Left forelimb (tissue), 1 donor: ENCODE results near the gene KRTAP13-2.

Experiments used
- DNase-seq: peaks from one replicate; pipeline ENCODE4 v3.0.0-alpha.2; 2018; ENCODE audit warnings: low spot score

KRTAP13-2 gene

DNA sequence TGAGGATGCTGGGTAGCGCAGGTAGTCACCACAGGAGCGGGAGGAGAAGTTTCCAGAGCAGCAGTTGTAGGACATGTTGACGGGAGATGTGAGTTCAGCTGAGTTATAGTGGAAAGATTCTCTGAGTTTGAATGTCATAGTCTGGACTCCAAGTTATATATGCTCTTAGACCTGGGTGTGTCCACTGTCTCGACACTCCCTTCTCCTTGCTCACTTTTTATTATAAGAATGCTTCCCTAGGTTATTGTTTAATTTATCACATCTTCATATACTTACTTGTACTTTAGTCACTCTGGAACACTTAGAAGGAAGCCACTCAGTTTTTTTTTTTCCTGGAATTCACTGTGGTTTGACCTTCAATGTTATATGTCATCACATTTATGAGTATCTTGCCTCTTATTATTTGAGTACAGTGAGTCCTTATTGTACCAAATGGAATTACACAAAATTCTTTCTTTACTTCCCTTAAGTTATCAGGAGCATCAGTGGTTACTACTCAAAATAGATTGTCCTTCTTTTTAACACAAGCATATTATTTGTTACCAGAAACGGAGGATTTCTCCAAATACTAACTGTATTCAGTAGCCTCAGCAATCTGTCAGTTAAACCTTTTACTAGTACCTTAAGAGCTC, at the start of gene KRTAP13-2:
Gene KRTAP13-2 (minus strand): TSS at position 133 of the 632 bp plus-strand sequence. CDS start 58 bp downstream, at position 75.
- DNase-seq, result no peak

GRCh38 chr21:30415993-30416392, 43.9 kb upstream of the KRTAP13-2 start:
- DNase-seq, result no peak

GRCh38 chr21:30408782-30409494, 36.9 kb upstream of the KRTAP13-2 start:
- DNase-seq, result no peak

DNA sequence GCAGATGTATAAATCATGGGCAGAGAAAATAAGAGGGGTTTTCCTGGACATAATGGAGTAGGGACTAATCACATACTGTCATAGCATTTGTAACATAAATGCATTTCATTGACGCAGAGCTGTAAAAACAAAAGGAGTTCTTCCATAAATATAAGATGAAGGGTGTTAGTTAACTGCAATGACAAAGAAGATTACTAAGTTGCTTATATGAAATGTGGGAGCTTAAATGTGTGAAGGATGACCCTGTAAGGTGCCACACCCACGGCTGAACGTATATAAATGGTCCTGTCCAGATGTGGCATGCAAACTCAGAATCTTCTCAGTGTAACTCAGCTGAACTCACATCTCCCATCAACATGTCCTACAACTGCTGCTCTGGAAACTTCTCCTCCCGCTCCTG, 23.7 kb upstream of the KRTAP13-2 start, which contains the start of gene KRTAP13-1:
Gene KRTAP13-1 (plus strand): TSS at position 301 of the 400 bp plus-strand sequence. CDS start 56 bp downstream, at position 357.
- DNase-seq, result no peak

GRCh38 chr21:30391492-30392025, 19.5 kb upstream of the KRTAP13-2 start:
- no peak for DNase-seq

DNA sequence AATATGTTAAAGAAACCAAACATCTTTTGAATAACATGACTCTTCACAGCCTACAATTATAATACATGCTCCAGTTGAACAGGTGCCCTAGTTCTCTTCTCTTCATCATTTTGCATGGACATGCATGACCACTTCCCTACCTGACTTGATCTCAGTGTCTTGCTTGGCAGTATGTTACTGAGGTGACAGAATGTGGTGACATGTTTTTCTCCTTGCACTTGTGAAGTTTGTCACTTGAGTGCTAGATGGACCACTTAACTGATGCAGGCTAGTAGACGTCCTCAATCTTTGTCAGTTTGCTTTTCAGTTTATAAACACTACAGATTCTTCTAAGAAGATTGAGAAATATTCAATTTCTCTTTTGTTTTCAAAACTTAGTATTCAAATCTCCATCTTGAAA, 10.1 kb upstream of the KRTAP13-2 start:
- no peak for DNase-seq

DNA sequence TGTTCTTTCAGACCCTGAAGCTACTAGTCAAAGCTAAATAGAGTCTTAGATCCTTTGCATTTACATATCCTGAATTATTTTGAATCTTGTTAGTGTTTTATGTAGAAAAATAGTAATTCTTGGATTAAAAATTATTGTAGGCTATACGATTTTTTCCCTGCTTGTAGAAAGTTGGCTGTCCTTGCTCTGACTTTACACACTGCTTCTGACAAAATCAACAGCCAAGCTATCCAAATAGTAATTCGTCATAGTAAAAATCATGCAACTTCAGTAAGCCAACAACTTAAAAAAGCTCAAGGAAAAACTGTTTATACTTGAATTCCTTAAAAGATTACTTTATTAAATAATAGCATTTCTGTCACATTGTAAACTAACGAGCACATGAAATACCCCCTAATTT, 16.2 kb downstream of the KRTAP13-2 start:
- DNase-seq, result no peak

DNA sequence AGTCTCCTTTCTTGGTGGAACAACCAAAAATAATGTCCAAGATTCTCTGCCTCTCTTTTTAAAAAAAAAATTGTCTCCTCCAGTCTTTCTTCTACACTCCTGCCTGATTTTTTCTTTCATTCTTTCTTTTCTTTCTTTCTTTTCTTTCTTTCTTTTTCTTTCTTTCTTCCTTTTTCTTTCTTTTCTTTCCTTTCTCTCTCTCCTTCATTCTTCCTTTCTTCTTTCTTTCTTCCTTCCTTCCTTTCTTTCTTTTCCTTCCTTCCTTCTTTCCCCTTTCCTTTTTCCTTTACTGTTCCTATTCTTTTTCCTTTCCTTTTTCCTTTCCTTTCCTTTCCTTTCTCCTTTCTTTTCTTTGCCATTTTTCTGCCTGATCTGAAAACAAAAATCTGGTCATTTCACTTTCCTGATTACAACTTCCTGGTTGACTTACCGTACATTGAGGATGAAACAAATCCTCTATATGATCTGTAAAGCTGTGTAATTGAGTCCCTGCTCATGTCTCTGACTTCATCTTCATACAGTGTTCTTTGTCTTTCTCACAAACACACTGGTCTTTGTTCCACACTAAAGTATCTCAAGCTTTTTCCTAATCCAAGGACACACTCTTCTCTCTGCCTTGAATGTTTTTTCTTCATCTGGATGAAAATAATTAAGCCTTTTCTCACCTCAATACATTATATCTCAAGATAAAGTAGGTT, 17.6 kb downstream of the KRTAP13-2 start:
- no peak for DNase-seq

GRCh38 chr21:30351534-30351933, 20.5 kb downstream of the KRTAP13-2 start:
- no peak for DNase-seq

DNA sequence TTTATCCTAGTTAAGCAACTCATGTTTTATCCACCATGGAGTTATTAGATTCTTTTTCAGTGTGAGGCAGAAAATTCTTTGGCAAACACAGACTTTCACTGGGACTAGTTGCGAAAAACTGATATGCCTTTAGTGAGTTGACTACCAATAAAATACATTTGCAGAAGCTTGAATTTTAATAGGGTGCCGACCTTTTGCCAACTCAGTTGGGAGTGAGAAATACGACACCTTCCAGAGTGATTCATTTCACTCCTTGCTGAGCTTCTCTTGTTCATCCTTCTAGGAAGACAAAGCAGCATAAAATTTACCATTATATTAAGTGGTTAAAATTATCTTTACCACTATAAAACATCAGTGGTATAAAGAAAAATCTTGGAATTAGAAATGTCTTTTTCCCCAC, 22.5 kb downstream of the KRTAP13-2 start:
- DNase-seq, result no peak

GRCh38 chr21:30348506-30348905, 23.6 kb downstream of the KRTAP13-2 start, which contains the start of gene KRTAP23-1:
Gene KRTAP23-1 (minus strand): TSS chr21:30348606. CDS start chr21:30348606, 0 bp downstream.
- no peak for DNase-seq

- DNase-seq, result no peak
Observed at GRCh38 chr21:30345014-30345413, 27.1 kb downstream of the KRTAP13-2 start.

DNA sequence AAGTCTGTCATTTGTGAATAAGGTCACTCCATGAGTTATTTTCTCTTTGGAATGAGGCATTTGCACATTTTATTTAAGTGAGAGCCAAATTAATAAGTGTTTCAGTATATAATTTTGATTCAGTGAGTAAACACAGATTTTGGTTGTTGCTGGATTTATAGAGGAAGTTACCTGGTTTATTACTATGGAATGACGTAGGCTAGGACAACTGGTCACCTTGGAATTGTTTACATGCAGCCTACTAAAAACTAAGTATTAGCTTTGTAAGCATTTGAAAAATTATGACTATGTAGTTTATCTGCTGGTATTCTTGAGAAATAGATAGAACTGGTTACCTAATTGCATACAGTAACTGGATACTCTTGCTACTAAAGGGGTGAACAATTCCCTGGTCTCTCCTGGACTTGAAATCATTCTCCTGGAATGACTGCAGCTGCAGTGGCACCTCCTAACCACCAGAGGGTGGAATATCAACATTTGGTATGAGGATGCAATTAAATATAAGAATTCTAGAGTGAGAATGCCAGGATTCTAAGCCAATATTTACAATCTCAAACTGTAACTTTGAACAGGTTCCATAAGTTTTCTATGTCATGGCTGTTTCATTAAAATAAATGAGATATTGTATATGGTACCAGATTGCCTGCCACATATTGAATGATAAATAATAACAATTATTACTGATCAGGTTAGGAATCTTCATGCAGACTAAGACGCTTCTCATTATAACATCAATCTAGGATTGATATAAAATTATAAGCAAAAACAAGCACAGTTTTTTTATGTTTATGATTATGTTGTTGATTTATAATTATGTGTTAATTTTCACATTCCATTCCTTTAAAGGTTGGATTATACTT, 31.1 kb downstream of the KRTAP13-2 start:
- DNase-seq, result no peak

DNA sequence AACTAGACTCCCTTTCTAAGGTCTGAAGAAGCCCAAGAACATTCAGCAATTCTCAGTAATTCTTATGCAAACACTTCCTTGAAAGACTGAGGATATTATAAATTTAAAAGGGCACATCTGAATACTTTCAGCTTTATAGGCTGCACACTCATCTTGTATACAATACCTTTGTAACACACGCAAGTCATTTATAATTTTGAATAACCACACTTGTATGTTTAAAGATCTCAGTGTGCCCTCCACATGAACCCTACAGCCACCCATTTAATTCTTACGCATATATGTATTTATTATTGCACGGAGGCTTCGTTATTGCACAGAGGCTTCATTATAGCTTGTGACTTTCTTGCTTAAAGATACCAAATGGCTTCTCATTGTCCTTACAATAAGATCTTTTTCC, 33.4 kb downstream of the KRTAP13-2 start:
- no peak for DNase-seq

- no peak for DNase-seq
Observed at GRCh38 chr21:30337772-30338171, 34.3 kb downstream of the KRTAP13-2 start.

DNA sequence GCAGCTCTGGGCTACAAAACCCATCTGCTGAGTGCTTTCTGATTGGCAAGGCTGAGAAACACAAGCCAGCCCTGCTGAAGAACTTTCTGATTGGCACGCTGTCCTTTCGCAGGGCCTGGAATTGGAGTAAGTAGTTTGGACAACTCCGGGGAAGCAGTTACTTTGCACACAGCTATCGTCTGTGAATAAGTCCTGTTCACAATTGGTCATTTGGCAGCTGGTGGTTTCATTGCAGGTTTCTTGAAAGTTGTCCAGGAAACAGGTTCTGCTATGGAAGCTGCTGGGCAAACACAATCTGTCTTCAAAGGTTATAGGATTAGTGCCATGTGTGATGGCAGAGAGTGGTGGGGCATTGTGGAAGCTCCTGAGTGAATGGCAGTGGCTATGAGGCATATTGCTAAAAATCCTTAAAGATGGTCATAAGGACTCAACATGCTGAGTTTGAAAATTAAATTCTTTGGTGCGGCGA, 34.8 kb downstream of the KRTAP13-2 start, which contains the start of gene KRTAP27-1:
Gene KRTAP27-1 (minus strand): TSS at position 419 of the 469 bp plus-strand sequence. CDS start 26 bp downstream, at position 393.
- no peak for DNase-seq

- DNase-seq, result no peak
Observed at GRCh38 chr21:30336596-30336995, 35.5 kb downstream of the KRTAP13-2 start.

GRCh38 chr21:30333736-30334135, 38.3 kb downstream of the KRTAP13-2 start:
- no peak for DNase-seq

DNA sequence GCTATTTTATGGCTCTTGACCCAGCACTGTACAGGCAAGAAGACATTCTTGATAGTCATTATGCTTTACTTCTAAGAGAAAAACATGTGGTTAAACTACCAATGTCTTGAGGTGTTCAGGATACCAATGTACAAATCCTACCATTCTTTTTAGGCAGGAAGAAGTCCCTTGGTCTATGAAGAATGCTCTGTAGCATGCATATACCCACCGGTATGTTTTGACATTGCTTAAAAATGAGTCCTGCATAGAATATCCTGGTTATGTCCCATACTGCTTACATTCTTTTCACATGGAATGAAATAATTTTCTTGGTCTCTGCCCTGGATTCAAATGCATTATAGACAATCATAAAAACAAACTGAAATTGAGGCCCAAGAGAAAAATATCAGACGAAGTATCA, 39.4 kb downstream of the KRTAP13-2 start:
- DNase-seq, result no peak

DNA sequence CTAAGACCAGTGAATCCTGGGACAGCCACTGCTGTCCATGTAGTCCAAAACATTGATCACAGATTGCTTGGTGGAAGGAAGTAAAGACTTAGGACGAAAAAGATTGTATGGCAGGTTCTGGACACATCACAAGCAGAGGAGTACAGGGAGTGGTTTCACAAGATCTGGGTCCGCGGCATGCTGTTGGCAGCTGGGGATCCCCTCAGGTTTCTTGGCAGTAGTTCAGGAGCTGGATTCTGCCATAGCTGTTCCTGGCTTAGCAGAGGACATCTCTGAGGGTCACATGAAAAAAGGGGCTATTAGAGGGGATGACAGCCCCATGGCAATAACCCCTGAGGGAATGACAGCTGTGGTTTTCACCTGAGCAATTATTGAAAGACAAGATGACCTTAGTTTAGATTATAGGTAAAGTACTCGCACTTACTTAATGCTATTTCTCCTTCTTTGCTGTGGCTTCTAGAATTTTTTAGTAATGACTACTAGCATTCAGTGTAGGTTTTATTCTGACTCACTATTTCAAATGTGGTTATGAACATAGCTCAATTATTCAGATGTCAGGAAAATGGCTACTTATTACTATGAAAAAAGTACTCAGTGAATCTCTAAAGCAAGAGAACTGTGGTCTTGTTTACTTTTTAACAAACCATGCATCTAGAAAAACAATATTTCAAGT, 42.7 kb downstream of the KRTAP13-2 start:
- DNase-seq, result no peak

GRCh38 chr21:30326390-30326789, 45.7 kb downstream of the KRTAP13-2 start:
- no peak for DNase-seq
